Lower lobe of right lung (tissue), 2 donors: ENCODE results near the gene C22orf23. TPM values are rescaled to one million over a fixed set of nuclear protein-coding genes. Genes with fewer than 3 reads are reported as not detected.

Source experiments
- ATAC-seq, 2 donors: fragments of 200-7000 bp; cut with Tn5 transposase; one replicate each; pipeline ENCODE4 v1.9.1; 2020 to 2022; ENCODE audit warnings: mild to moderate bottlenecking in 2 of 2, moderate library complexity in 2 of 2
- DNase-seq: peaks from one replicate; pipeline ENCODE4 v3.0.0-alpha.2; 2020
- H3K27ac ChIP-seq: fragments of 200-600 bp; one replicate; pipeline ENCODE4 v1.8.0; 2022
- H3K27me3 ChIP-seq: fragments of 200-600 bp; one replicate; pipeline ENCODE4 v1.8.0; 2022; ENCODE audit warnings: low read depth
- H3K36me3 ChIP-seq: fragments of 200-600 bp; one replicate; pipeline ENCODE4 v1.8.0; 2022; ENCODE audit warnings: mild to moderate bottlenecking
- H3K4me1 ChIP-seq: fragments of 200-600 bp; one replicate; pipeline ENCODE4 v1.8.0; 2022
- H3K4me3 ChIP-seq: fragments of 200-600 bp; one replicate; pipeline ENCODE4 v1.8.0; 2022; ENCODE audit warnings: mild to moderate bottlenecking
- H3K9me3 ChIP-seq: fragments of 200-600 bp; one replicate; pipeline ENCODE4 v1.8.0; 2022
- CTCF ChIP-seq: fragments of 200-600 bp; IDR thresholded peaks from one replicate; pipeline ENCODE4 v1.8.0; 2022; ENCODE audit warnings: antibody characterized with exemption, mild to moderate bottlenecking
- intact Hi-C: fragments of 100-400 bp; cut with DNase I; formaldehyde crosslinking; loops from one replicate; pipeline ENCODE4 v1.11.0; 2022
- total RNA-seq: library from RNA; stranded (reverse); fragmentation: NEBNext Ultra II Directional; extraction: Animal tissue kit (Norgen Biotek cat#: 25700); gene quantifications from one replicate; pipeline ENCODE4 v1.2.1, GENCODE V29; 2021
- donor health status: DM: no; HTN: yes; CAD: no; lungs with severe emphysema.

C22orf23 gene
- total RNA-seq, 1 donor from 2014 or later = 1.2 TPM

- Histone ChIP-seq H3K4me3 (peak within 1 kb of the TSS; percentile 68), H3K27ac (peak within 1 kb of the TSS; percentile 76), H3K9me3 (no peaks in the 10 kb centered on the region), H3K4me1 (peaks cover 25% of the 10 kb centered on the region), H3K36me3 (no peaks in the 10 kb centered on the region), H3K27me3 (no peaks in the 10 kb centered on the region)
- intact Hi-C loops = no loop called here
- DNase-seq (peak; percentile 84), ATAC-seq (peak; percentile 92 to 93)
- TF ChIP-seq CTCF = peak; percentile 8
Observed at GRCh38 chr22:37905534-37906363, 47.7 kb downstream of the C22orf23 start, which contains the start of gene MICALL1. Gene MICALL1, plus strand, starts transcription at chr22:37906297. Its CDS starts 126 bp downstream, at chr22:37906423.

GRCh38 chr22:37904572-37905533, 48.5 kb downstream of the C22orf23 start:
- H3K27ac ChIP-seq = peak overlapping the region; percentile 76
- no peak for DNase-seq
- no peak for TF ChIP-seq CTCF
- H3K36me3 ChIP-seq = no peaks in the 10 kb centered on the region
- intact Hi-C loops = no loop called here
- H3K4me3 ChIP-seq = no peak overlapping the region
- ATAC-seq = peak; percentile 28 to 52
- no peaks in the 10 kb centered on the region for H3K27me3 ChIP-seq
- no peaks in the 10 kb centered on the region for H3K9me3 ChIP-seq
- peaks cover 29% of the 10 kb centered on the region for H3K4me1 ChIP-seq

GRCh38 chr22:37898441-37899181, 54.8 kb downstream of the C22orf23 start:
- ATAC-seq (peak; percentile 55 to 69), DNase-seq (peak; percentile 71)
- no peaks in the 10 kb centered on the region for H3K9me3 ChIP-seq
- intact Hi-C loops = no loop called here
- no peaks in the 10 kb centered on the region for H3K27me3 ChIP-seq
- no peaks in the 10 kb centered on the region for H3K36me3 ChIP-seq
- no peak overlapping the region for H3K27ac ChIP-seq
- H3K4me1 ChIP-seq = peaks cover 49% of the 10 kb centered on the region
- no peak for TF ChIP-seq CTCF
- H3K4me3 ChIP-seq = no peak overlapping the region

- no peak overlapping the region for H3K4me3 ChIP-seq
- intact Hi-C loops = no loop called here
- H3K36me3 ChIP-seq = no peaks in the 10 kb centered on the region
- peaks cover 57% of the 10 kb centered on the region for H3K4me1 ChIP-seq
- H3K9me3 ChIP-seq = no peaks in the 10 kb centered on the region
- TF ChIP-seq CTCF = no peak
- no peak overlapping the region for H3K27ac ChIP-seq
- DNase-seq = no peak
- no peak for ATAC-seq
- no peaks in the 10 kb centered on the region for H3K27me3 ChIP-seq
Observed at GRCh38 chr22:37897807-37898206, 55.6 kb downstream of the C22orf23 start.

GRCh38 chr22:37896939-37897338, 56.5 kb downstream of the C22orf23 start:
- no peak for DNase-seq
- intact Hi-C loops = no loop called here
- no peak overlapping the region for H3K4me3 ChIP-seq
- H3K4me1 ChIP-seq = peaks cover 64% of the 10 kb centered on the region
- ATAC-seq = no peak
- H3K9me3 ChIP-seq = no peaks in the 10 kb centered on the region
- H3K36me3 ChIP-seq = no peaks in the 10 kb centered on the region
- peak overlapping the region; percentile 66 for H3K27ac ChIP-seq
- no peak for TF ChIP-seq CTCF
- H3K27me3 ChIP-seq = no peaks in the 10 kb centered on the region
